A673 (cell line): Measurements from ENCODE around the gene BICC1. TPM values are rescaled to one million over a fixed set of nuclear protein-coding genes. Genes with fewer than 3 reads are reported as not detected.

Experiments
- BruUV-seq: library from RNA; stranded (reverse); fragments of 400-500 nt; replicated peaks from 2 replicates; lab custom pipeline; 2021; lab: Mats Ljungman, UMichigan
- CTCF ChIA-PET: fragments of 300-600 bp; sonication (Branson Sonifier 250); formaldehyde crosslinking; loops from one replicate; lab custom pipeline; 2022; ENCODE audit warnings: antibody characterized with exemption; lab: Charles Lee
- POLR2A ChIA-PET: fragments of 300-600 bp; sonication (Branson Sonifier 250); formaldehyde crosslinking; loops from one replicate; lab custom pipeline; 2022; ENCODE audit warnings: antibody characterized with exemption; ENCODE audit not compliant: low non-redundant PET; lab: Charles Lee
- DNase-seq: peaks from one replicate; pipeline ENCODE4 v3.0.0-alpha.2; 2015; ENCODE audit warnings: low spot score
- H3K27ac ChIP-seq: fragments of 200-600 bp; sonication (generic); 2 replicates; pipeline ENCODE4 v1.5.1; 2016; ENCODE audit warnings: mixed run types, low read depth, mild to moderate bottlenecking, mixed read lengths, antibody characterized with exemption, low read length; ENCODE audit not compliant: poor library complexity, severe bottlenecking
- H3K27me3 ChIP-seq: fragments of 200-600 bp; sonication (generic); replicated peaks from 2 replicates; pipeline ENCODE4 v1.6.1; 2017; ENCODE audit warnings: mixed run types, low read depth, mild to moderate bottlenecking, mixed read lengths, antibody characterized with exemption, low read length; ENCODE audit not compliant: insufficient read depth, poor library complexity
- H3K36me3 ChIP-seq: fragments of 200-600 bp; sonication (generic); 2 replicates; pipeline ENCODE4 v1.6.1; 2016; ENCODE audit warnings: mixed run types, mild to moderate bottlenecking, mixed read lengths, antibody characterized with exemption, low read length; ENCODE audit not compliant: insufficient read depth, poor library complexity, severe bottlenecking
- H3K4me1 ChIP-seq: fragments of 200-600 bp; sonication (generic); 2 replicates; pipeline ENCODE4 v1.6.1; 2017; ENCODE audit warnings: mixed run types, mild to moderate bottlenecking, mixed read lengths, antibody characterized with exemption, low read length; ENCODE audit not compliant: insufficient read depth, poor library complexity, severe bottlenecking
- H3K4me3 ChIP-seq: fragments of 200-600 bp; sonication (generic); 2 replicates; pipeline ENCODE4 v1.5.1; 2016; ENCODE audit warnings: low read depth, mixed run types, mild to moderate bottlenecking, mixed read lengths, low read length; ENCODE audit not compliant: poor library complexity, severe bottlenecking
- H3K9me3 ChIP-seq: fragments of 200-600 bp; sonication (generic); 2 replicates; pipeline ENCODE4 v1.6.1; 2016; ENCODE audit warnings: mixed run types, low read depth, mild to moderate bottlenecking, mixed read lengths, antibody characterized with exemption, low read length; ENCODE audit not compliant: poor library complexity, severe bottlenecking
- CTCF ChIP-seq: fragments of 300-800, 200-600 bp; sonication (generic); conservative IDR thresholded peaks from 2 replicates; pipeline ENCODE4 v1.5.1; 2017; ENCODE audit warnings: low read depth, mild to moderate bottlenecking, antibody characterized with exemption, low read length, moderate library complexity, mixed read lengths
- EZH2 ChIP-seq: fragments of 200-600 bp; sonication (generic); IDR thresholded peaks from 2 replicates; pipeline ENCODE4 v1.6.1; 2017; ENCODE audit warnings: borderline replicate concordance, low read depth, mild to moderate bottlenecking, mixed read lengths, antibody characterized with exemption, low read length; ENCODE audit not compliant: poor library complexity, severe bottlenecking
- intact Hi-C: fragments of 100-400 bp; cut with micrococcal nuclease; formaldehyde crosslinking; loops from one replicate; pipeline ENCODE4 v1.10.0; 2022; ENCODE audit not compliant: unreplicated experiment
- total RNA-seq: library from RNA; stranded (reverse); gene quantifications from 2 replicates; pipeline ENCODE4 v1.2.3, GENCODE V29; 2021

Gene BICC1
- total RNA-seq, 1 experiment from 2014 or later = 1.6 TPM

GRCh38 chr10:58642916-58643428 is 130.3 kb downstream of the BICC1 start:
- no peak for DNase-seq
- POLR2A ChIA-PET = no interaction called here
- H3K27me3 ChIP-seq = no peaks in the 10 kb centered on the region

GRCh38 chr10:58644311-58644710 is 131.6 kb downstream of the BICC1 start:
- no peak for DNase-seq
- CTCF ChIA-PET = no interaction called here
- POLR2A ChIA-PET = no interaction called here
- intact Hi-C loops = loop anchor here (10.0 kb wide), 1 partner anchor 230 kb away; no protein-coding TSS in a partner anchor
- no peaks in the 10 kb centered on the region for H3K4me1 ChIP-seq
- no peak overlapping the region for H3K4me3 ChIP-seq
- no peak overlapping the region for H3K27ac ChIP-seq
- no peaks in the 10 kb centered on the region for H3K36me3 ChIP-seq
- TF ChIP-seq EZH2 (no peak), CTCF (no peak)
- no peaks in the 10 kb centered on the region for H3K9me3 ChIP-seq
- BruUV-seq = no TSS peak
- no peaks in the 10 kb centered on the region for H3K27me3 ChIP-seq

More at GRCh38 chr10:58642916-58643428, 130.3 kb downstream of the BICC1 start:
- no TSS peak for BruUV-seq
- Histone ChIP-seq H3K36me3 (no peaks in the 10 kb centered on the region), H3K4me1 (no peaks in the 10 kb centered on the region), H3K4me3 (no peak overlapping the region), H3K9me3 (no peaks in the 10 kb centered on the region), H3K27ac (no peak overlapping the region)
- TF ChIP-seq CTCF = no peak
- no peak for TF ChIP-seq EZH2
- CTCF ChIA-PET = no interaction called here
- intact Hi-C loops = loop anchor here (10.0 kb wide), 1 partner anchor 228 kb away; no protein-coding TSS in a partner anchor

- intact Hi-C loops = loop anchor here (10.0 kb wide), 1 partner anchor 231 kb away; no protein-coding TSS in a partner anchor
Observed at GRCh38 chr10:58645416-58646146, 132.9 kb downstream of the BICC1 start.

More at GRCh38 chr10:58645416-58646146, 132.9 kb downstream of the BICC1 start:
- no peaks in the 10 kb centered on the region for H3K27me3 ChIP-seq
- no peak overlapping the region for H3K27ac ChIP-seq
- DNase-seq = no peak
- no TSS peak for BruUV-seq
- ChIA-PET CTCF (no interaction called here), POLR2A (no interaction called here)
- H3K4me1 ChIP-seq = no peaks in the 10 kb centered on the region
- no peaks in the 10 kb centered on the region for H3K9me3 ChIP-seq
- TF ChIP-seq CTCF (no peak), EZH2 (no peak)
- no peak overlapping the region for H3K4me3 ChIP-seq
- H3K36me3 ChIP-seq = no peaks in the 10 kb centered on the region
